HepG2 (cell line): ENCODE measurements around the gene HS6ST1. TPM values are rescaled to one million over a fixed set of nuclear protein-coding genes. Genes with fewer than 3 reads are reported as not detected.
A peak's percentile ranks its signal among the peaks of the same experiment; 100 is the strongest.

ENCODE experiments used
- ADNP ChIP-seq: sonication (generic); formaldehyde crosslinking; IDR thresholded peaks from 2 replicates; pipeline ENCODE4 v1.4.0; 2020; ENCODE audit warnings: missing genetic modification reagents
- ASH2L ChIP-seq: fragments of 300-600, 200-600 bp; sonication (generic); IDR thresholded peaks from 2 replicates; pipeline ENCODE4 v1.7.0; 2017; ENCODE audit warnings: low read depth, mild to moderate bottlenecking, moderate library complexity, mixed read lengths, low read length; ENCODE audit not compliant: insufficient read length
- BRD4 ChIP-seq: sonication (generic); formaldehyde crosslinking; IDR thresholded peaks from 2 replicates; pipeline ENCODE4 v1.4.0; 2020; ENCODE audit warnings: missing genetic modification reagents
- DNMT1 ChIP-seq: sonication (generic); formaldehyde crosslinking; IDR thresholded peaks from 2 replicates; pipeline ENCODE4 v1.5.1; 2020; ENCODE audit warnings: mild to moderate bottlenecking, missing genetic modification reagents
- HES4 ChIP-seq: sonication (generic); formaldehyde crosslinking; IDR thresholded peaks from 2 replicates; pipeline ENCODE4 v1.9.0; 2021; ENCODE audit warnings: mild to moderate bottlenecking, missing genetic modification reagents, borderline replicate concordance
- MED8 ChIP-seq: sonication (generic); formaldehyde crosslinking; IDR thresholded peaks from 2 replicates; pipeline ENCODE4 v1.8.1; 2023; ENCODE audit warnings: mild to moderate bottlenecking, missing genetic modification reagents; ENCODE audit not compliant: insufficient replicate concordance
- PHF21A ChIP-seq: sonication (generic); formaldehyde crosslinking; IDR thresholded peaks from 2 replicates; pipeline ENCODE4 v1.5.0; 2020; ENCODE audit warnings: mild to moderate bottlenecking, missing genetic modification reagents
- PHF8 ChIP-seq: sonication (generic); formaldehyde crosslinking; IDR thresholded peaks from 2 replicates; pipeline ENCODE4 v1.5.0; 2020; ENCODE audit warnings: missing genetic modification reagents
- RAD21 ChIP-seq: fragments of 450-650 bp; formaldehyde crosslinking; IDR thresholded peaks from 2 replicates; pipeline ENCODE4 v1.5.0; 2020; ENCODE audit warnings: mild to moderate bottlenecking
- SP2 ChIP-seq: sonication (generic); formaldehyde crosslinking; IDR thresholded peaks from 2 replicates; pipeline ENCODE4 v1.5.1; 2020; ENCODE audit warnings: mild to moderate bottlenecking, missing genetic modification reagents
- THAP11 ChIP-seq: IDR thresholded peaks from 2 replicates; pipeline ENCODE4 v1.6.1; 2016; ENCODE audit warnings: missing biosample characterization, missing genetic modification reagents
- ZBTB3 ChIP-seq: sonication (generic); formaldehyde crosslinking; IDR thresholded peaks from 2 replicates; pipeline ENCODE4 v1.4.0; 2020; ENCODE audit warnings: low read depth, mild to moderate bottlenecking, moderate library complexity, missing genetic modification reagents, borderline replicate concordance
- ZFP82 ChIP-seq: sonication (generic); formaldehyde crosslinking; IDR thresholded peaks from 2 replicates; pipeline ENCODE4 v1.5.1; 2020; ENCODE audit warnings: mild to moderate bottlenecking, missing genetic modification reagents, borderline replicate concordance
- ZFY ChIP-seq: sonication (generic); formaldehyde crosslinking; IDR thresholded peaks from 2 replicates; pipeline ENCODE4 v1.4.0; 2020; ENCODE audit warnings: missing genetic modification reagents
- ZKSCAN1 ChIP-seq: fragments of 150-350 bp; IDR thresholded peaks from 2 replicates; pipeline ENCODE4 v1.6.1; 2014; ENCODE audit warnings: low read length
- ZNF121 ChIP-seq: sonication (generic); formaldehyde crosslinking; IDR thresholded peaks from 2 replicates; pipeline ENCODE4 v1.5.0; 2020; ENCODE audit warnings: mild to moderate bottlenecking, missing genetic modification reagents
- ZNF468 ChIP-seq: sonication (generic); formaldehyde crosslinking; IDR thresholded peaks from 2 replicates; pipeline ENCODE4 v1.8.0; 2022; ENCODE audit warnings: mild to moderate bottlenecking, moderate library complexity, missing genetic modification reagents
- ZNF556 ChIP-seq: sonication (generic); formaldehyde crosslinking; IDR thresholded peaks from 2 replicates; pipeline ENCODE4 v1.4.0; 2020; ENCODE audit warnings: mild to moderate bottlenecking, missing genetic modification reagents, borderline replicate concordance
- ZNF607 ChIP-seq: sonication (generic); formaldehyde crosslinking; IDR thresholded peaks from 2 replicates; pipeline ENCODE4 v1.5.1; 2020; ENCODE audit warnings: missing genetic modification reagents, mild to moderate bottlenecking, borderline replicate concordance
- ZNF768 ChIP-seq: sonication (generic); formaldehyde crosslinking; IDR thresholded peaks from 2 replicates; pipeline ENCODE4 v1.4.0; 2020; ENCODE audit warnings: missing genetic modification reagents
- polyA plus RNA-seq, 8 experiments: library from polyadenylated mRNA; depleted of rRNA in 3 of 8; stranded (reverse) in 7 of 8; unstranded in 1 of 8; fragments of >200 nt; fragmentation: Illumina TruSeq in 4 of 8; extraction: Trizol in 4 of 8; gene quantifications; 2 replicates each; pipeline versions ENCODE4 v1.2.1 to v1.2.3, GENCODE V29; 2011 to 2016; ENCODE audit warnings: low read depth in 4 of 8, missing spikeins in 1 of 8, mixed read lengths in 1 of 8; ENCODE audit not compliant: insufficient read depth in 1 of 8
- total RNA-seq, 5 experiments: library from RNA; depleted of rRNA; stranded (reverse); fragments of >200 nt; fragmentation: Illumina TruSeq; extraction: Trizol; gene quantifications; 2 replicates each; pipeline ENCODE4 v1.2.3, GENCODE V29; 2016; ENCODE audit warnings: low read depth in 1 of 5
- TF ChIP-seq, protein P1 (sequence below): sonication (generic); formaldehyde crosslinking; IDR thresholded peaks from 2 replicates; pipeline ENCODE4 v1.4.0; 2020; ENCODE audit warnings: missing genetic modification reagents
- TF ChIP-seq, protein P2 (sequence below): IDR thresholded peaks from 2 replicates; pipeline ENCODE4 v1.6.1; 2016; ENCODE audit warnings: low read depth, control low read depth
- TF ChIP-seq, protein P3 (sequence below): IDR thresholded peaks from 2 replicates; pipeline ENCODE4 v1.6.1; 2012; ENCODE audit warnings: low read depth, low read length, improper control_type of control experiment
- TF ChIP-seq, protein P4 (sequence below): sonication (generic); formaldehyde crosslinking; IDR thresholded peaks from 2 replicates; pipeline ENCODE4 v1.8.0; 2022; ENCODE audit warnings: mild to moderate bottlenecking, missing genetic modification reagents, moderate library complexity

HS6ST1 gene
- total and polyA plus RNA-seq, 2 of the 13 experiments (the other 11 are each of a cell fraction or from before 2014, with no cell fraction given): 34.5 to 84.6 TPM

DNA sequence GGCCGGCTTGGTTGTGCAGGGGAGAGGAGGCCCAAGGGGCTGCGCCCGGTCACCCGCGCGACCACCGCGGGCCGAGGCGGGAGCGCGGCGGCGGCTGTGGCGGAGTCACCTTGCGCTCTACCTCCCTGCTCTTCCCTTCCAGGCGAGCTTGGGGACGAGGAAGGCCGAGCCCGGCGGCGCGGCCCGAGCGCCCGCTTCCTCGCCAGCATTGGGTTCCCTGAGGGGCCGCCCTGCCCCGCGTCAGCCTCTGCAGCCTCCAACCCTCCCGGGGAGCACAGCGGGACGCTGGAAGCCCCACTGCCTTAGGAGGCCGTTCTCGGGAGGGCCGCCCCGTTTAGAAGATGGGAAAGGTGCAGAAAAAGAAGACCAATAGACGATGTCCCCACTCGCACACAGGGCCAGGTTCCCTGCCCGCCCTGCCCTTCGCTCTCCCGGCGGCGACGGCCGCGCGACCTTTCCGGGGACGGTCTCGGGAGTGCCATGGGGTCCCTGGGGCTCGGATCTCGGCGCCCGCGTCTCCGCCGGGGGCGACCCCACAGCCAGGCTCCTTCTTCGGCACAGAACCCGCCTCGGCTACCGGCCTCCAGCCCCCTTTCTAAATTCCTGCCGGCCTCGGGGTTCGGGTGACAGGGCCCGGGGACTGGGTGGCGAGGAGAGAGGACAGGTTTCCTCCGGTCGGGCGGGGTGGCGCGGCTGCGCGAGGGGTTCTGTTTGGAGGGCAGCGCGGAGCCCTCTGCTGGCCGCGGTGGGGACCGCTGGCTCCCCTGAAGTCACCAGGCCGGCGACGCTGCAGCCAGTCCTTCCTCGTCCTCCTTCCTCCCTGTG lies 85.5 kb downstream of the HS6ST1 start (continued):
- TF ChIP-seq ZKSCAN1 (no peak), PHF8 (CRISPR knock-in tag) (peak; percentile 93), HES4 (CRISPR knock-in tag) (0 out of 2 replicates have a peak, but pooled peaks have one; percentile 30), ZNF556 (CRISPR knock-in tag) (peak; percentile 85; the same call in 1 of the 2 replicates), ADNP (CRISPR knock-in tag) (peak; percentile 53; the same call in 1 of the 2 replicates), BRD4 (CRISPR knock-in tag) (peak; percentile 43; the same call in 1 of the 2 replicates), SP2 (no peak), THAP11 (peak; percentile 72), ZNF468 (no peak), ZNF121 (CRISPR knock-in tag) (peak; percentile 26; the same call in 1 of the 2 replicates), ZFY (CRISPR knock-in tag) (peak; percentile 91), PHF21A (CRISPR knock-in tag) (peak; percentile 73; the same call in 1 of the 2 replicates), MED8 (CRISPR knock-in tag) (peak; percentile 87), ZNF607 (no peak), DNMT1 (CRISPR knock-in tag) (peak; percentile 86), ZNF768 (peak; percentile 78), ZBTB3 (CRISPR knock-in tag) (0 out of 2 replicates have a peak, but pooled peaks have one; percentile 31), ZFP82 (CRISPR knock-in tag) (0 out of 2 replicates have a peak, but pooled peaks have one; percentile 76), ASH2L (peak; percentile 79), RAD21 (CRISPR knock-in tag) (peak; percentile 96)
- TF ChIP-seq, protein P1, sequence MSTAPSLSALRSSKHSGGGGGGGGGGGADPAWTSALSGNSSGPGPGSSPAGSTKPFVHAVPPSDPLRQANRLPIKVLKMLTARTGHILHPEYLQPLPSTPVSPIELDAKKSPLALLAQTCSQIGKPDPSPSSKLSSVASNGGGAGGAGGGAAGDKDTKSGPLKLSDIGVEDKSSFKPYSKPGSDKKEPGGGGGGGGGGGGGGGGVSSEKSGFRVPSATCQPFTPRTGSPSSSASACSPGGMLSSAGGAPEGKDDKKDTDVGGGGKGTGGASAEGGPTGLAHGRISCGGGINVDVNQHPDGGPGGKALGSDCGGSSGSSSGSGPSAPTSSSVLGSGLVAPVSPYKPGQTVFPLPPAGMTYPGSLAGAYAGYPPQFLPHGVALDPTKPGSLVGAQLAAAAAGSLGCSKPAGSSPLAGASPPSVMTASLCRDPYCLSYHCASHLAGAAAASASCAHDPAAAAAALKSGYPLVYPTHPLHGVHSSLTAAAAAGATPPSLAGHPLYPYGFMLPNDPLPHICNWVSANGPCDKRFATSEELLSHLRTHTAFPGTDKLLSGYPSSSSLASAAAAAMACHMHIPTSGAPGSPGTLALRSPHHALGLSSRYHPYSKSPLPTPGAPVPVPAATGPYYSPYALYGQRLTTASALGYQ (CRISPR knock-in tag): peak; percentile 53; the same call in 1 of the 2 replicates
- TF ChIP-seq, protein P2, sequence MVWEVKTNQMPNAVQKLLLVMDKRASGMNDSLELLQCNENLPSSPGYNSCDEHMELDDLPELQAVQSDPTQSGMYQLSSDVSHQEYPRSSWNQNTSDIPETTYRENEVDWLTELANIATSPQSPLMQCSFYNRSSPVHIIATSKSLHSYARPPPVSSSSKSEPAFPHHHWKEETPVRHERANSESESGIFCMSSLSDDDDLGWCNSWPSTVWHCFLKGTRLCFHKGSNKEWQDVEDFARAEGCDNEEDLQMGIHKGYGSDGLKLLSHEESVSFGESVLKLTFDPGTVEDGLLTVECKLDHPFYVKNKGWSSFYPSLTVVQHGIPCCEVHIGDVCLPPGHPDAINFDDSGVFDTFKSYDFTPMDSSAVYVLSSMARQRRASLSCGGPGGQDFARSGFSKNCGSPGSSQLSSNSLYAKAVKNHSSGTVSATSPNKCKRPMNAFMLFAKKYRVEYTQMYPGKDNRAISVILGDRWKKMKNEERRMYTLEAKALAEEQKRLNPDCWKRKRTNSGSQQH (CRISPR knock-in tag): no peak; the same call in 1 of the 2 replicates
- TF ChIP-seq, protein P3, sequence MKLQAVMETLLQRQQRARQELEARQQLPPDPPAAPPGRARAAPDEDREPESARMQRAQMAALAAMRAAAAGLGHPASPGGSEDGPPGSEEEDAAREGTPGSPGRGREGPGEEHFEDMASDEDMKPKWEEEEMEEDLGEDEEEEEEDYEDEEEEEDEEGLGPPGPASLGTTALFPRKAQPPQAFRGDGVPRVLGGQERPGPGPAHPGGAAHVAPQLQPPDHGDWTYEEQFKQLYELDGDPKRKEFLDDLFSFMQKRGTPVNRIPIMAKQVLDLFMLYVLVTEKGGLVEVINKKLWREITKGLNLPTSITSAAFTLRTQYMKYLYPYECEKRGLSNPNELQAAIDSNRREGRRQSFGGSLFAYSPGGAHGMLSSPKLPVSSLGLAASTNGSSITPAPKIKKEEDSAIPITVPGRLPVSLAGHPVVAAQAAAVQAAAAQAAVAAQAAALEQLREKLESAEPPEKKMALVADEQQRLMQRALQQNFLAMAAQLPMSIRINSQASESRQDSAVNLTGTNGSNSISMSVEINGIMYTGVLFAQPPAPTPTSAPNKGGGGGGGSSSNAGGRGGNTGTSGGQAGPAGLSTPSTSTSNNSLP: no peak
- TF ChIP-seq, protein P4, sequence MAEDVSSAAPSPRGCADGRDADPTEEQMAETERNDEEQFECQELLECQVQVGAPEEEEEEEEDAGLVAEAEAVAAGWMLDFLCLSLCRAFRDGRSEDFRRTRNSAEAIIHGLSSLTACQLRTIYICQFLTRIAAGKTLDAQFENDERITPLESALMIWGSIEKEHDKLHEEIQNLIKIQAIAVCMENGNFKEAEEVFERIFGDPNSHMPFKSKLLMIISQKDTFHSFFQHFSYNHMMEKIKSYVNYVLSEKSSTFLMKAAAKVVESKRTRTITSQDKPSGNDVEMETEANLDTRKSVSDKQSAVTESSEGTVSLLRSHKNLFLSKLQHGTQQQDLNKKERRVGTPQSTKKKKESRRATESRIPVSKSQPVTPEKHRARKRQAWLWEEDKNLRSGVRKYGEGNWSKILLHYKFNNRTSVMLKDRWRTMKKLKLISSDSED (CRISPR knock-in tag): no peak
